HEK293 (cell line): Measurements from ENCODE around the gene SGMS1.

Experiments
- CTCF ChIP-seq: fragments of 450-650 bp; formaldehyde crosslinking; IDR thresholded peaks from 2 replicates; pipeline ENCODE4 v1.5.1; 2016; ENCODE audit warnings: missing biosample characterization, missing genetic modification characterization
- ZNF174 ChIP-seq: fragments of 450-650 bp; formaldehyde crosslinking; IDR thresholded peaks from 2 replicates; pipeline ENCODE4 v1.5.0; 2017; ENCODE audit warnings: missing biosample characterization, mild to moderate bottlenecking, missing genetic modification characterization
- TF ChIP-seq, protein P1 (sequence below): fragments of 450-650 bp; IDR thresholded peaks from 2 replicates; pipeline ENCODE4 v1.5.1; 2018; ENCODE audit warnings: missing biosample characterization, missing genetic modification characterization

- no peak for TF ChIP-seq ZNF174 (tag by site-specific recombination)
- TF ChIP-seq CTCF = no peak
- TF ChIP-seq, protein P1, sequence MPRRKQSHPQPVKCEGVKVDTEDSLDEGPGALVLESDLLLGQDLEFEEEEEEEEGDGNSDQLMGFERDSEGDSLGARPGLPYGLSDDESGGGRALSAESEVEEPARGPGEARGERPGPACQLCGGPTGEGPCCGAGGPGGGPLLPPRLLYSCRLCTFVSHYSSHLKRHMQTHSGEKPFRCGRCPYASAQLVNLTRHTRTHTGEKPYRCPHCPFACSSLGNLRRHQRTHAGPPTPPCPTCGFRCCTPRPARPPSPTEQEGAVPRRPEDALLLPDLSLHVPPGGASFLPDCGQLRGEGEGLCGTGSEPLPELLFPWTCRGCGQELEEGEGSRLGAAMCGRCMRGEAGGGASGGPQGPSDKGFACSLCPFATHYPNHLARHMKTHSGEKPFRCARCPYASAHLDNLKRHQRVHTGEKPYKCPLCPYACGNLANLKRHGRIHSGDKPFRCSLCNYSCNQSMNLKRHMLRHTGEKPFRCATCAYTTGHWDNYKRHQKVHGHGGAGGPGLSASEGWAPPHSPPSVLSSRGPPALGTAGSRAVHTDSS (tag by site-specific recombination) = no peak
These were observed 154.5 kb downstream of the SGMS1 start for GRCh38 chr10:50469288-50469687.
